ENCODE results near the gene ACER3. TPM values are rescaled to one million over a fixed set of nuclear protein-coding genes. Genes with fewer than 3 reads are reported as not detected.

ACER3 gene
- total and polyA plus RNA-seq, 2 donors (not counting 1 experiment from before 2014, with no cell fraction given): 3.3 to 12.9 TPM

GRCh38 chr11:77056814-77057402 is 196.2 kb downstream of the ACER3 start:
- H3K4me1 Mint-ChIP-seq: no peaks in the 10 kb centered on the region
- DNase-seq (no peak), ATAC-seq (ENCODE audit: low read depth) (no peak)
- H3K9me3 Mint-ChIP-seq (ENCODE audit: insufficient read depth): peaks cover 3% of the 10 kb centered on the region
- H3K27me3 Mint-ChIP-seq: peaks cover 19% of the 10 kb centered on the region
- H3K9ac ChIP-seq (ENCODE audit: low read length): no peak overlapping the region
- POLR2A ChIA-PET: no interaction called here
- no peaks in the 10 kb centered on the region for H3K36me3 ChIP-seq (replicated peaks in 1 of 2; ENCODE audit: control extremely low read depth in 1 of 2, control insufficient read depth in 1 of 2, extremely low read depth in 1 of 2, insufficient read depth in 2 of 2, low read length in 1 of 2)
- H3K4me1 ChIP-seq (ENCODE audit: control insufficient read depth in 2 of 2, insufficient read depth in 2 of 2, low read length in 2 of 2): no peaks in the 10 kb centered on the region
- H3K9me3 ChIP-seq (ENCODE audit: control extremely low read depth in 1 of 3, control insufficient read depth in 2 of 3, insufficient read depth in 1 of 3, low read length in 2 of 3): peaks cover 1 to 24% (median 10%) of the 10 kb centered on the region in 3 donors
- H3K27me3 ChIP-seq (replicated peaks in 1 of 4; ENCODE audit: control extremely low read depth in 1 of 4, control insufficient read depth in 3 of 4, insufficient read depth in 4 of 4, low read length in 3 of 4): peaks cover 0 to 10% (median 0%) of the 10 kb centered on the region in 4 experiments
- CTCF ChIA-PET: interaction anchor here (1.5 kb wide), 1 partner anchor 10 kb away, joined by 4 read pairs; no protein-coding TSS in a partner anchor
- H3K4me2 ChIP-seq (replicated peaks; ENCODE audit: low read depth, low read length, poor library complexity, severe bottlenecking): no peak overlapping the region
- no peak overlapping the region for H2AFZ ChIP-seq (ENCODE audit: insufficient read depth, low read depth, low read length, poor library complexity, severe bottlenecking)
- H3K4me3 ChIP-seq (ENCODE audit: control extremely low read depth in 1 of 5, extremely low read depth in 1 of 5, insufficient read depth in 1 of 5, low read depth in 2 of 5, low read length in 4 of 5): no peak overlapping the region
- no peaks in the 10 kb centered on the region for H3K79me2 ChIP-seq (ENCODE audit: control insufficient read depth, insufficient read depth, low read length)
- no peak overlapping the region for H3K27ac Mint-ChIP-seq
- no peaks in the 10 kb centered on the region for H4K20me1 ChIP-seq (ENCODE audit: control insufficient read depth, insufficient read depth, low read length, poor library complexity, severe bottlenecking)
- no peak for TF ChIP-seq EZH2 (IDR thresholded peaks at IDR 0.05; ENCODE audit: borderline replicate concordance, insufficient read depth, low read depth, low read length, poor library complexity, severe bottlenecking)
- no peak for TF ChIP-seq CTCF (IDR thresholded peaks at IDR 0.05)
- 83% methylated on average over 1 of the region's 3 CpGs for WGBS (ENCODE audit: insufficient coverage)
- intact Hi-C loops (cut with micrococcal nuclease): no loop called here
- H3K27ac ChIP-seq (ENCODE audit: low read length in 2 of 2): no peak overlapping the region
- no peak overlapping the region for H3K4me3 Mint-ChIP-seq

- H3K4me2 ChIP-seq (replicated peaks; ENCODE audit: low read depth, low read length, poor library complexity, severe bottlenecking): no peak overlapping the region
- no peak overlapping the region for H3K27ac ChIP-seq (ENCODE audit: low read length in 2 of 2)
- no peak overlapping the region for H3K9ac ChIP-seq (ENCODE audit: low read length)
- H3K4me3 Mint-ChIP-seq: no peak overlapping the region
- CTCF ChIA-PET: interaction anchor here (0.6 to 1.3 kb wide), 2 partner anchors 34 to 284 kb away, joined by 3 to 4 read pairs; no protein-coding TSS in a partner anchor
- no peaks in the 10 kb centered on the region for H3K4me1 Mint-ChIP-seq
- no peak for ATAC-seq (ENCODE audit: low read depth)
- H2AFZ ChIP-seq (ENCODE audit: insufficient read depth, low read depth, low read length, poor library complexity, severe bottlenecking): no peak overlapping the region
- no peak for TF ChIP-seq EZH2 (IDR thresholded peaks at IDR 0.05; ENCODE audit: borderline replicate concordance, insufficient read depth, low read depth, low read length, poor library complexity, severe bottlenecking)
- no peak for TF ChIP-seq CTCF (IDR thresholded peaks at IDR 0.05)
- intact Hi-C loops (cut with micrococcal nuclease): no loop called here
- DNase-seq: no peak
- peaks cover 3% of the 10 kb centered on the region for H3K9me3 Mint-ChIP-seq (ENCODE audit: insufficient read depth)
- no peaks in the 10 kb centered on the region for H3K79me2 ChIP-seq (ENCODE audit: control insufficient read depth, insufficient read depth, low read length)
- peaks cover 1 to 26% (median 10%) of the 10 kb centered on the region in 3 donors for H3K9me3 ChIP-seq (ENCODE audit: control extremely low read depth in 1 of 3, control insufficient read depth in 2 of 3, insufficient read depth in 1 of 3, low read length in 2 of 3)
- H4K20me1 ChIP-seq (ENCODE audit: control insufficient read depth, insufficient read depth, low read length, poor library complexity, severe bottlenecking): no peaks in the 10 kb centered on the region
- no peaks in the 10 kb centered on the region for H3K4me1 ChIP-seq (ENCODE audit: control insufficient read depth in 2 of 2, insufficient read depth in 2 of 2, low read length in 2 of 2)
- H3K27me3 Mint-ChIP-seq: peaks cover 19% of the 10 kb centered on the region
- peaks cover 0 to 10% (median 0%) of the 10 kb centered on the region in 4 experiments for H3K27me3 ChIP-seq (replicated peaks in 1 of 4; ENCODE audit: control extremely low read depth in 1 of 4, control insufficient read depth in 3 of 4, insufficient read depth in 4 of 4, low read length in 3 of 4)
- no peak overlapping the region for H3K4me3 ChIP-seq (ENCODE audit: control extremely low read depth in 1 of 5, extremely low read depth in 1 of 5, insufficient read depth in 1 of 5, low read depth in 2 of 5, low read length in 4 of 5)
- WGBS (ENCODE audit: insufficient coverage): 79% methylated on average over 4 of the region's 9 CpGs
- H3K27ac Mint-ChIP-seq: no peak overlapping the region
- POLR2A ChIA-PET: no interaction called here
- no peaks in the 10 kb centered on the region for H3K36me3 ChIP-seq (replicated peaks in 1 of 2; ENCODE audit: control extremely low read depth in 1 of 2, control insufficient read depth in 1 of 2, extremely low read depth in 1 of 2, insufficient read depth in 2 of 2, low read length in 1 of 2)
These were observed 197.3 kb downstream of the ACER3 start for GRCh38 chr11:77057938-77058474.
